Neural progenitor cell (in vitro differentiated cells): Measurements from ENCODE around the gene STK38. TPM values are rescaled to one million over a fixed set of nuclear protein-coding genes. Genes with fewer than 3 reads are reported as not detected.

Experiments
- DNase-seq: peaks from one replicate; pipeline ENCODE4 v3.0.0-alpha.2; 2016; ENCODE audit warnings: low spot score
- H2AFZ ChIP-seq: fragments of 200-600 bp; sonication (generic); replicated peaks from 2 replicates; pipeline ENCODE4 v1.6.1; 2016; ENCODE audit warnings: antibody characterized with exemption
- H3F3A ChIP-seq: fragments of 200-600 bp; sonication (generic); 2 replicates; pipeline ENCODE4 v1.6.1; 2016; ENCODE audit warnings: antibody characterized with exemption, low read depth
- H3K27ac ChIP-seq: fragments of 200-600 bp; sonication (generic); 2 replicates; pipeline ENCODE4 v1.5.1; 2016; ENCODE audit warnings: mild to moderate bottlenecking
- H3K27me3 ChIP-seq: fragments of 200-600 bp; sonication (generic); 2 replicates; pipeline ENCODE4 v1.6.1; 2016; ENCODE audit warnings: mild to moderate bottlenecking, moderate library complexity
- H3K36me3 ChIP-seq: fragments of 200-600 bp; sonication (generic); 2 replicates; pipeline ENCODE4 v1.5.1; 2016
- H3K4me1 ChIP-seq: fragments of 200-600 bp; sonication (generic); 2 replicates; pipeline ENCODE4 v1.6.1; 2016; ENCODE audit warnings: mixed run types
- H3K4me2 ChIP-seq: fragments of 200-600 bp; sonication (generic); 2 replicates; pipeline ENCODE4 v1.6.1; 2016
- H3K4me3 ChIP-seq: fragments of 200-600 bp; sonication (generic); 2 replicates; pipeline ENCODE4 v1.5.1; 2016
- H3K79me2 ChIP-seq: fragments of 200-600 bp; sonication (generic); 2 replicates; pipeline ENCODE4 v1.6.1; 2016; ENCODE audit warnings: low read depth
- H3K9ac ChIP-seq: fragments of 200-600 bp; sonication (generic); 2 replicates; pipeline ENCODE4 v1.6.1; 2016
- H3K9me3 ChIP-seq: fragments of 200-600 bp; sonication (generic); 2 replicates; pipeline ENCODE4 v1.5.1; 2016; ENCODE audit warnings: low read depth
- H4K20me1 ChIP-seq: fragments of 200-600 bp; sonication (generic); 2 replicates; pipeline ENCODE4 v1.6.1; 2016; ENCODE audit warnings: low read depth
- H3K27ac Mint-ChIP-seq: 3 replicates; pipeline ENCODE4 v1.8.0; 2021; ENCODE audit warnings: mixed read lengths
- H3K27me3 Mint-ChIP-seq: 2 replicates; pipeline ENCODE4 v1.8.0; 2022; ENCODE audit warnings: low read depth, mild to moderate bottlenecking, inconsistent platforms, moderate library complexity, mixed read lengths; ENCODE audit not compliant: insufficient read depth
- H3K36me3 Mint-ChIP-seq: 3 replicates; pipeline ENCODE4 v1.8.0; 2021; ENCODE audit warnings: mixed read lengths
- H3K4me1 Mint-ChIP-seq: 3 replicates; pipeline ENCODE4 v1.8.0; 2021; ENCODE audit warnings: mixed read lengths
- H3K4me3 Mint-ChIP-seq: 3 replicates; pipeline ENCODE4 v1.8.0; 2021; ENCODE audit warnings: mild to moderate bottlenecking, moderate library complexity, mixed read lengths
- H3K9me3 Mint-ChIP-seq: 3 replicates; pipeline ENCODE4 v1.8.0; 2020; ENCODE audit warnings: mixed read lengths
- EZH2 ChIP-seq: fragments of 200-600 bp; sonication (generic); IDR thresholded peaks from 2 replicates; pipeline ENCODE4 v1.6.1; 2017; ENCODE audit warnings: antibody characterized with exemption, mild to moderate bottlenecking, moderate library complexity
- EZH2phosphoT487 ChIP-seq: fragments of 200-600 bp; sonication (generic); IDR thresholded peaks from 2 replicates; pipeline ENCODE4 v1.6.1; 2017; ENCODE audit warnings: antibody characterized with exemption
- total RNA-seq: library from RNA; depleted of rRNA; stranded (reverse); fragments of >200 nt; gene quantifications from 2 replicates; pipeline ENCODE4 v1.2.3, GENCODE V29; 2015; ENCODE audit warnings: low replicate concordance
- TF ChIP-seq, protein P1 (sequence below): fragments of 200-600 bp; sonication (generic); IDR thresholded peaks from 2 replicates; pipeline ENCODE4 v1.5.1; 2017; ENCODE audit warnings: antibody characterized with exemption, mild to moderate bottlenecking

The STK38 gene
- total RNA-seq, 1 donor from 2014 or later, result 31.9 TPM

DNA sequence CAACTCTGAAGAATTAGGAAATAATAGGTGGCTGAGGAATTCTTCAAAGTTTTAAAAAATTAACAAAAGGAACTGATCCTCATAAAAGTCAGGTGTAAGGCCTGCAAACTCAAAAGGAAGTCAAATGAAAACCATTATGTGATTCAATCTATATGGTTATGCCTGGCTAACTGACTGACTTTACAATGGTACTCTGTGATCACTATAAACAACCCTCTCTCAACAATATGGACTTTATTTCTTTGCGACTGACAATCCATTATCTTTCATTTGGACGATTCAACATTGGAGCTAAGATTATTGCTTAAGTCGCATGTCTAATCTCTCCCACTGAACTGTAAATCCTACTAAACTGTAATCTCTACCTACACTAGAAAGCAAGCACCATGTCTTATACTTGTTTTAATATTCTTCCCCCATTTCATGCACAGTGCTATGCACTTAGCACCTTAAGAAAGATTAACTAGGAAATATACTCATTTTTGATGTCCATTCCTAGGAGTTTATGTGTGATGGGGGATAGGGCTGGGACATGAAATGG, 1.4 kb downstream of the STK38 start:
- DNase-seq, result no peak
- Mint-ChIP-seq H3K27ac (peak overlapping the region; percentile 98), H3K4me1 (peaks cover 26% of the 10 kb centered on the region), H3K4me3 (peak overlapping the region; percentile 99), H3K27me3 (peaks cover 4% of the 10 kb centered on the region), H3K9me3 (no peaks in the 10 kb centered on the region), H3K36me3 (peaks cover 7% of the 10 kb centered on the region)
- no peaks in the 10 kb centered on the region for H3K27me3 ChIP-seq
- no peaks in the 10 kb centered on the region for H3K9me3 ChIP-seq
- peaks cover 9% of the 10 kb centered on the region for H3F3A ChIP-seq
- peak overlapping the region; percentile 99 for H3K4me3 ChIP-seq
- H3K4me1 ChIP-seq, result peaks cover 18% of the 10 kb centered on the region
- H3K79me2 ChIP-seq, result peaks cover 63% of the 10 kb centered on the region
- H3K4me2 ChIP-seq, result peak overlapping the region; percentile 98
- H2AFZ ChIP-seq, result no peak overlapping the region
- peak overlapping the region; percentile 95 for H3K27ac ChIP-seq
- no peaks in the 10 kb centered on the region for H3K36me3 ChIP-seq
- H4K20me1 ChIP-seq, result peaks cover 24% of the 10 kb centered on the region
- no peak for TF ChIP-seq EZH2phosphoT487
- TF ChIP-seq, protein P1, sequence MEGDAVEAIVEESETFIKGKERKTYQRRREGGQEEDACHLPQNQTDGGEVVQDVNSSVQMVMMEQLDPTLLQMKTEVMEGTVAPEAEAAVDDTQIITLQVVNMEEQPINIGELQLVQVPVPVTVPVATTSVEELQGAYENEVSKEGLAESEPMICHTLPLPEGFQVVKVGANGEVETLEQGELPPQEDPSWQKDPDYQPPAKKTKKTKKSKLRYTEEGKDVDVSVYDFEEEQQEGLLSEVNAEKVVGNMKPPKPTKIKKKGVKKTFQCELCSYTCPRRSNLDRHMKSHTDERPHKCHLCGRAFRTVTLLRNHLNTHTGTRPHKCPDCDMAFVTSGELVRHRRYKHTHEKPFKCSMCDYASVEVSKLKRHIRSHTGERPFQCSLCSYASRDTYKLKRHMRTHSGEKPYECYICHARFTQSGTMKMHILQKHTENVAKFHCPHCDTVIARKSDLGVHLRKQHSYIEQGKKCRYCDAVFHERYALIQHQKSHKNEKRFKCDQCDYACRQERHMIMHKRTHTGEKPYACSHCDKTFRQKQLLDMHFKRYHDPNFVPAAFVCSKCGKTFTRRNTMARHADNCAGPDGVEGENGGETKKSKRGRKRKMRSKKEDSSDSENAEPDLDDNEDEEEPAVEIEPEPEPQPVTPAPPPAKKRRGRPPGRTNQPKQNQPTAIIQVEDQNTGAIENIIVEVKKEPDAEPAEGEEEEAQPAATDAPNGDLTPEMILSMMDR, result no peak
- TF ChIP-seq EZH2, result no peak
- H3K9ac ChIP-seq, result peak overlapping the region; percentile 91

- H3K9me3 Mint-ChIP-seq, result no peaks in the 10 kb centered on the region
These were observed 3.1 kb downstream of the STK38 start for GRCh38 chr6:36544228-36544627.

GRCh38 chr6:36542041-36542440, 5.2 kb downstream of the STK38 start:
- H3K4me1 ChIP-seq, result peaks cover 11% of the 10 kb centered on the region
- no peak for TF ChIP-seq EZH2phosphoT487
- no peak for TF ChIP-seq EZH2
- TF ChIP-seq, protein P1, result no peak
- no peak overlapping the region for H3K27ac ChIP-seq
- Mint-ChIP-seq H3K27me3 (no peaks in the 10 kb centered on the region), H3K9me3 (no peaks in the 10 kb centered on the region), H3K27ac (no peak overlapping the region), H3K4me1 (peaks cover 17% of the 10 kb centered on the region), H3K4me3 (no peak overlapping the region), H3K36me3 (peaks cover 21% of the 10 kb centered on the region)
- no peak overlapping the region for H3K4me2 ChIP-seq
- H2AFZ ChIP-seq, result no peak overlapping the region
- H3K9me3 ChIP-seq, result no peaks in the 10 kb centered on the region
- no peaks in the 10 kb centered on the region for H3K36me3 ChIP-seq
- no peaks in the 10 kb centered on the region for H3K27me3 ChIP-seq
- H3K9ac ChIP-seq, result no peak overlapping the region
- no peak overlapping the region for H3K4me3 ChIP-seq
- H3F3A ChIP-seq, result peaks cover 7% of the 10 kb centered on the region
- DNase-seq, result no peak
- H3K79me2 ChIP-seq, result peaks cover 82% of the 10 kb centered on the region
- peaks cover 24% of the 10 kb centered on the region for H4K20me1 ChIP-seq

More at GRCh38 chr6:36544228-36544627, 3.1 kb downstream of the STK38 start:
- no peak overlapping the region for H2AFZ ChIP-seq
- H3K9me3 ChIP-seq, result no peaks in the 10 kb centered on the region
- no peak overlapping the region for H3K9ac ChIP-seq
- no peaks in the 10 kb centered on the region for H3K36me3 ChIP-seq
- no peaks in the 10 kb centered on the region for H3K27me3 ChIP-seq
- TF ChIP-seq EZH2 (no peak), EZH2phosphoT487 (no peak)
- TF ChIP-seq, protein P1, result no peak
- peak overlapping the region; percentile 98 for H3K4me2 ChIP-seq
- peaks cover 24% of the 10 kb centered on the region for H4K20me1 ChIP-seq
- peaks cover 14% of the 10 kb centered on the region for H3K36me3 Mint-ChIP-seq
- peak overlapping the region; percentile 69 for H3K4me3 Mint-ChIP-seq
- no peak overlapping the region for H3K4me3 ChIP-seq
- H3K4me1 ChIP-seq, result peaks cover 18% of the 10 kb centered on the region
- H3F3A ChIP-seq, result peaks cover 9% of the 10 kb centered on the region
- peaks cover 26% of the 10 kb centered on the region for H3K4me1 Mint-ChIP-seq
- DNase-seq, result no peak
- H3K27me3 Mint-ChIP-seq, result no peaks in the 10 kb centered on the region
- H3K79me2 ChIP-seq, result peaks cover 67% of the 10 kb centered on the region
- H3K27ac Mint-ChIP-seq, result no peak overlapping the region
- no peak overlapping the region for H3K27ac ChIP-seq
